Hepatocyte (in vitro differentiated cells): ENCODE data around the gene ARAF. TPM values are rescaled to one million over a fixed set of nuclear protein-coding genes. Genes with fewer than 3 reads are reported as not detected.

ENCODE experiments used
- DNase-seq: peaks from one replicate; pipeline ENCODE4 v3.0.0-alpha.2; 2016; ENCODE audit warnings: low spot score
- H2AFZ ChIP-seq: fragments of 200-600 bp; sonication (generic); 2 replicates; pipeline ENCODE4 v1.6.0; 2016; ENCODE audit warnings: antibody characterized with exemption, mild to moderate bottlenecking
- H3K27ac ChIP-seq: fragments of 200-600 bp; sonication (generic); 2 replicates; pipeline ENCODE4 v1.5.1; 2016; ENCODE audit warnings: mild to moderate bottlenecking
- H3K27me3 ChIP-seq: fragments of 200-600 bp; sonication (generic); 2 replicates; pipeline ENCODE4 v1.6.1; 2016
- H3K36me3 ChIP-seq: fragments of 200-600 bp; sonication (generic); replicated peaks from 2 replicates; pipeline ENCODE4 v1.5.1; 2016; ENCODE audit warnings: low read depth; ENCODE audit not compliant: insufficient read depth
- H3K4me1 ChIP-seq: fragments of 200-600 bp; sonication (generic); 2 replicates; pipeline ENCODE4 v1.5.1; 2016; ENCODE audit warnings: mild to moderate bottlenecking, moderate library complexity; ENCODE audit not compliant: insufficient read depth
- H3K4me2 ChIP-seq: fragments of 200-600 bp; sonication (generic); 2 replicates; pipeline ENCODE4 v1.6.0; 2016
- H3K4me3 ChIP-seq: fragments of 200-600 bp; sonication (generic); 2 replicates; pipeline ENCODE4 v1.5.1; 2016; ENCODE audit warnings: mild to moderate bottlenecking
- H3K79me2 ChIP-seq: fragments of 200-600 bp; sonication (generic); 2 replicates; pipeline ENCODE4 v1.6.0; 2017; ENCODE audit warnings: mild to moderate bottlenecking
- H3K9me2 ChIP-seq: fragments of 200-600 bp; sonication (generic); replicated peaks from 2 replicates; pipeline ENCODE4 v1.6.0; 2017; ENCODE audit warnings: mild to moderate bottlenecking; ENCODE audit not compliant: insufficient read depth
- H3K9me3 ChIP-seq: fragments of 200-600 bp; sonication (generic); 2 replicates; pipeline ENCODE4 v1.5.1; 2016; ENCODE audit warnings: low read depth, mild to moderate bottlenecking
- H4K20me1 ChIP-seq: fragments of 200-600 bp; sonication (generic); 2 replicates; pipeline ENCODE4 v1.6.0; 2016; ENCODE audit warnings: mild to moderate bottlenecking; ENCODE audit not compliant: insufficient read depth, poor library complexity, severe bottlenecking
- EZH2 ChIP-seq: fragments of 200-600 bp; sonication (generic); IDR thresholded peaks from 2 replicates; pipeline ENCODE4 v1.6.1; 2016; ENCODE audit warnings: antibody characterized with exemption, mild to moderate bottlenecking, borderline replicate concordance
- EZH2phosphoT487 ChIP-seq: fragments of 200-600 bp; sonication (generic); IDR thresholded peaks from one replicate; pipeline ENCODE4 v1.6.1; 2018; ENCODE audit warnings: antibody characterized with exemption, mild to moderate bottlenecking, low read depth, moderate library complexity; ENCODE audit not compliant: unreplicated experiment, severe bottlenecking
- WGBS: methylation state at CpG from one replicate; pipeline ENCODE4 v1.1.6; 2016; ENCODE audit warnings: low lambda C conversion rate; ENCODE audit errors: missing lambda C conversion rate; 5-methylcytosine and 5-hydroxymethylcytosine counted together
- polyA plus RNA-seq: library from polyadenylated mRNA; unstranded; fragments of >200 nt; fragmentation: Nextera tagmentation; extraction: Ambion mirVana; gene quantifications from 2 replicates; pipeline ENCODE4 v1.2.1, GENCODE V29; 2016
- total RNA-seq: library from RNA; depleted of rRNA; stranded (reverse); fragments of >200 nt; gene quantifications from 2 replicates; pipeline ENCODE4 v1.2.3, GENCODE V29; 2014
- TF ChIP-seq, protein P1 (sequence below): fragments of 200-600 bp; sonication (generic); IDR thresholded peaks from 2 replicates; pipeline ENCODE4 v1.5.1; 2016; ENCODE audit warnings: antibody characterized with exemption, mild to moderate bottlenecking; ENCODE audit not compliant: poor library complexity

The ARAF gene
- total and polyA plus RNA-seq, 2 experiments from 2014 or later: 29.8 to 89.6 TPM

DNA sequence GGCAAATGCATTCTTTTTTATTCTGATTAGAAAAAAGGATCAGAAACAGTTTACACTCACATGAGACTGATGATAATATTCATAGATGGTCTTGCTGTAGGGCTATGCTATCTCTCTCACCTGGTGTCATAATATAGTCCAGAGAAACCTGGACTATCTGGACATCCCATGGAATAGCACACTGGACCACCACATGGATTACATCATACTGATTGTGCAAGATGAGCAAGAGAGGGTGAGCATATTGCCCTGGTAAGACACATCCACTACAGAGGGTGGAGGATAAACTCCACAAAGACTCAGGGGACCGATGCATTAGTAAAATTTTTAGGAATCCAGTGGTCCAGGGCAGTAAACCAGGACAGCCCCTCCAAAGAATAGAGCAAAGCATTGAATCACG is 50.5 kb downstream of the ARAF start:
- H3K9me3 ChIP-seq: no peaks in the 10 kb centered on the region

GRCh38 chrX:47611926-47612325 is 50.9 kb downstream of the ARAF start:
- H3K36me3 ChIP-seq: no peaks in the 10 kb centered on the region
- no peak overlapping the region for H2AFZ ChIP-seq
- no peaks in the 10 kb centered on the region for H4K20me1 ChIP-seq
- DNase-seq: no peak
- no peaks in the 10 kb centered on the region for H3K79me2 ChIP-seq
- no peak overlapping the region for H3K4me3 ChIP-seq
- H3K27me3 ChIP-seq: no peaks in the 10 kb centered on the region
- no peaks in the 10 kb centered on the region for H3K4me1 ChIP-seq
- 67% methylated on average over 2 of the region's 2 CpGs for WGBS
- H3K4me2 ChIP-seq: no peak overlapping the region
- TF ChIP-seq EZH2phosphoT487: no peak
- no peak for TF ChIP-seq EZH2
- TF ChIP-seq, protein P1, sequence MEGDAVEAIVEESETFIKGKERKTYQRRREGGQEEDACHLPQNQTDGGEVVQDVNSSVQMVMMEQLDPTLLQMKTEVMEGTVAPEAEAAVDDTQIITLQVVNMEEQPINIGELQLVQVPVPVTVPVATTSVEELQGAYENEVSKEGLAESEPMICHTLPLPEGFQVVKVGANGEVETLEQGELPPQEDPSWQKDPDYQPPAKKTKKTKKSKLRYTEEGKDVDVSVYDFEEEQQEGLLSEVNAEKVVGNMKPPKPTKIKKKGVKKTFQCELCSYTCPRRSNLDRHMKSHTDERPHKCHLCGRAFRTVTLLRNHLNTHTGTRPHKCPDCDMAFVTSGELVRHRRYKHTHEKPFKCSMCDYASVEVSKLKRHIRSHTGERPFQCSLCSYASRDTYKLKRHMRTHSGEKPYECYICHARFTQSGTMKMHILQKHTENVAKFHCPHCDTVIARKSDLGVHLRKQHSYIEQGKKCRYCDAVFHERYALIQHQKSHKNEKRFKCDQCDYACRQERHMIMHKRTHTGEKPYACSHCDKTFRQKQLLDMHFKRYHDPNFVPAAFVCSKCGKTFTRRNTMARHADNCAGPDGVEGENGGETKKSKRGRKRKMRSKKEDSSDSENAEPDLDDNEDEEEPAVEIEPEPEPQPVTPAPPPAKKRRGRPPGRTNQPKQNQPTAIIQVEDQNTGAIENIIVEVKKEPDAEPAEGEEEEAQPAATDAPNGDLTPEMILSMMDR: no peak
- H3K9me2 ChIP-seq: no peaks in the 10 kb centered on the region
- no peak overlapping the region for H3K27ac ChIP-seq
- H3K9me3 ChIP-seq: no peaks in the 10 kb centered on the region

More for the DNA sequence above, 50.5 kb downstream of the ARAF start:
- Histone ChIP-seq H3K4me3 (no peak overlapping the region), H3K27me3 (no peaks in the 10 kb centered on the region), H2AFZ (no peak overlapping the region), H3K9me2 (no peaks in the 10 kb centered on the region), H3K36me3 (no peaks in the 10 kb centered on the region), H3K27ac (no peak overlapping the region), H4K20me1 (no peaks in the 10 kb centered on the region), H3K79me2 (no peaks in the 10 kb centered on the region), H3K4me2 (no peak overlapping the region), H3K4me1 (no peaks in the 10 kb centered on the region)
- TF ChIP-seq, protein P1: no peak
- no peak for TF ChIP-seq EZH2phosphoT487
- TF ChIP-seq EZH2: no peak
- DNase-seq: no peak
- 67% methylated on average over 2 of the region's 2 CpGs for WGBS

DNA sequence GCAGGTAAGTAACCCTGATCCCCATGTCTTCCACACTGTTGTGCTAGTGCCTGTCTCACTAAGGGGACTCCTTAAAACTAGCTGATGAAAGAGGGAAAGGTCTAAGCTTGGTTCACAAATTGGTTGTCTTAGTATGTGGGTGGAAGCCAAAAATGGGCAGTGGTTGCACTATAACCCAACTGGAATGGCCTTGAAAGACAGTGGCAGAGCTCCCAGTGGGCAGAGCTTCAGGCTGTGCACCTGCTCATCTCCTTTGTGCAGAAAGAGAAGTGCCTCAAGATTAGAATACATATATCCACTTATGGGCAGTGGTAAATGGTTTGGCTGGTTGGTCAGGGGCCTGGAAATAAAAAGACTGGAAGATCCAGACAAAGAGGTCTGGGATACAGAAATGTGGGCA is 51.4 kb downstream of the ARAF start:
- no peak overlapping the region for H3K4me3 ChIP-seq
- no peak overlapping the region for H3K4me2 ChIP-seq
- H2AFZ ChIP-seq: no peak overlapping the region
- H3K9me3 ChIP-seq: no peaks in the 10 kb centered on the region
- H3K36me3 ChIP-seq: no peaks in the 10 kb centered on the region
- no peak for DNase-seq
- TF ChIP-seq, protein P1: no peak
- H3K9me2 ChIP-seq: no peaks in the 10 kb centered on the region
- H3K27me3 ChIP-seq: no peaks in the 10 kb centered on the region
- H3K4me1 ChIP-seq: no peaks in the 10 kb centered on the region
- no peaks in the 10 kb centered on the region for H3K79me2 ChIP-seq
- no peak overlapping the region for H3K27ac ChIP-seq
- no peaks in the 10 kb centered on the region for H4K20me1 ChIP-seq

- DNase-seq: no peak
- no peaks in the 10 kb centered on the region for H3K9me3 ChIP-seq
- H3K36me3 ChIP-seq: no peaks in the 10 kb centered on the region
- no peaks in the 10 kb centered on the region for H4K20me1 ChIP-seq
- no peak for TF ChIP-seq EZH2phosphoT487
- TF ChIP-seq, protein P1: no peak
- no peak for TF ChIP-seq EZH2
- H2AFZ ChIP-seq: no peak overlapping the region
- H3K27me3 ChIP-seq: no peaks in the 10 kb centered on the region
- H3K9me2 ChIP-seq: no peaks in the 10 kb centered on the region
- H3K4me2 ChIP-seq: no peak overlapping the region
- no peak overlapping the region for H3K4me3 ChIP-seq
- H3K4me1 ChIP-seq: no peaks in the 10 kb centered on the region
- 86% methylated on average over 5 of the region's 8 CpGs for WGBS
- no peak overlapping the region for H3K27ac ChIP-seq
- no peaks in the 10 kb centered on the region for H3K79me2 ChIP-seq
These were observed 52.1 kb downstream of the ARAF start for GRCh38 chrX:47613082-47613481.
